AG10803 (cell line): ENCODE measurements around the gene MARS2.
"Not testable (repeated sequence)": the region's sequence is repeated elsewhere in the genome, so short reads cannot be mapped to it uniquely, and the experiment has no call there.

ENCODE experiments used
- DNase-seq: peaks from one replicate; pipeline ENCODE4 v3.0.0; 2010; ENCODE audit warnings: low read depth
- H3K4me3 ChIP-seq: 2 replicates; pipeline ENCODE4 v1.5.1; 2011; ENCODE audit warnings: mild to moderate bottlenecking, low read length, control low read depth
- TF ChIP-seq, protein P1 (sequence below): conservative IDR thresholded peaks from 2 replicates; pipeline ENCODE4 v1.5.1; 2011; ENCODE audit warnings: mild to moderate bottlenecking, low read length, control low read depth, inconsistent platforms

MARS2 gene

DNA sequence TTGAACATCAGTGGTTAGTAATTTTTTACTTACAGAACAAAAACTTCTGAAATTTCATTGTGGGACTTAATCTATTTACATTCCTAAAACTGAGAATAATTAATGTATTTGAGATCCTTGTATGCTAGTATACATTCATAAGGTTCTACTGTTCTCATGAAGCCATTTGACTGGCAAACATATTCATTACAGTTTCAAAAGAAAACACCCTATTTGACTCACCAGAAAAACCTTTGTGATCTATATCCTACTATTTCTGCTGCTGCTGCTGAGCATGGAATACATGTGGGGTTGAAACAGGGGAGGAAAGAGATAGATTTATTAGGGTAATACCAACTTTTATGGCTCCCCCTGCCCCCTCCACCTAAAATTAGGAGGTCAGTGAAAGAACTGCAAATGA is 21.8 kb downstream of the MARS2 start:
- TF ChIP-seq, protein P1, sequence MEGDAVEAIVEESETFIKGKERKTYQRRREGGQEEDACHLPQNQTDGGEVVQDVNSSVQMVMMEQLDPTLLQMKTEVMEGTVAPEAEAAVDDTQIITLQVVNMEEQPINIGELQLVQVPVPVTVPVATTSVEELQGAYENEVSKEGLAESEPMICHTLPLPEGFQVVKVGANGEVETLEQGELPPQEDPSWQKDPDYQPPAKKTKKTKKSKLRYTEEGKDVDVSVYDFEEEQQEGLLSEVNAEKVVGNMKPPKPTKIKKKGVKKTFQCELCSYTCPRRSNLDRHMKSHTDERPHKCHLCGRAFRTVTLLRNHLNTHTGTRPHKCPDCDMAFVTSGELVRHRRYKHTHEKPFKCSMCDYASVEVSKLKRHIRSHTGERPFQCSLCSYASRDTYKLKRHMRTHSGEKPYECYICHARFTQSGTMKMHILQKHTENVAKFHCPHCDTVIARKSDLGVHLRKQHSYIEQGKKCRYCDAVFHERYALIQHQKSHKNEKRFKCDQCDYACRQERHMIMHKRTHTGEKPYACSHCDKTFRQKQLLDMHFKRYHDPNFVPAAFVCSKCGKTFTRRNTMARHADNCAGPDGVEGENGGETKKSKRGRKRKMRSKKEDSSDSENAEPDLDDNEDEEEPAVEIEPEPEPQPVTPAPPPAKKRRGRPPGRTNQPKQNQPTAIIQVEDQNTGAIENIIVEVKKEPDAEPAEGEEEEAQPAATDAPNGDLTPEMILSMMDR: no peak
- H3K4me3 ChIP-seq: no peak overlapping the region
- no peak for DNase-seq

DNA sequence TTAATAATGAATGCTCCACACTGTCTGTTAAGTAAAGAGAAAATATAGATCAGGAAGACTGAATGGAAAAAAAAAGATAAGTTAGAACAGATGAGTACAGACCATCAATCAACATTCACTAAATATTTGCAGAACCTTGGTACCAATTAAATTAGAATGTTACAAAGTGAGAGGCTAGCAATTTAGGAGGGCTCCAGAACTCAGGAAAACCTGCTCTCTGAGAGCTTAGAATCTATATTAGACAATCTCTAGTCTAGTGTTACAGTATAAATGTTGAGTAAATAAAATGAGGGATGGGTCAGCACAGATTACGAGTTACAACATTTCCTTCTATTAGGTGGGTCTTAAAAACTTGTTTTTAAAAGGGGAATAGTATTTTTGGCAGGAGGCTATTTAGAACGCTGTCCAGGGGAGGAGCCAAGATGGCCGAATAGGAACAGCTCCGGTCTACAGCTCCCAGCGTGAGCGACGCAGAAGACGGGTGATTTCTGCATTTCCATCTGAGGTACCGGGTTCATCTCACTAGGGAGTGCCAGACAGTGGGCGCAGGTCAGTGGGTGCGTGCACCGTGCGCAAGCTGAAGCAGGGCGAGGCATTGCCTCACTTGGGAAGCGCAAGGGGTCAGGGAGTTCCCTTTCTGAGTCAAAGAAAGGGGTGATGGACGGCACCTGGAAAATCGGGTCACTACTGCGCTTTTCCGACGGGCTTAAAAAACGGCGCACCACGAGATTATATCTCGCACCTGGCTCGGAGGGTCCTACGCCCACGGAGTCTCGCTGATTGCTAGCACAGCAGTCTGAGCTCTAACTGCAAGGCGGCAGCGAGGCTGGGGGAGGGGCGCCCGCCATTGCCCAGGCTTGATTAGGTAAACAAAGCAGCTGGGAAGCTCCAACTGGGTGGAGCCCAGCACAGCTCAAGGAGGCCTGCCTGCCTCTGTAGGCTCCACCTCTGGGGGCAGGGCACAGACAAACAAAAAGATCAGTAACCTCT is 23.7 kb downstream of the MARS2 start:
- not testable (repeated sequence) for H3K4me3 ChIP-seq, DNase-seq

DNA sequence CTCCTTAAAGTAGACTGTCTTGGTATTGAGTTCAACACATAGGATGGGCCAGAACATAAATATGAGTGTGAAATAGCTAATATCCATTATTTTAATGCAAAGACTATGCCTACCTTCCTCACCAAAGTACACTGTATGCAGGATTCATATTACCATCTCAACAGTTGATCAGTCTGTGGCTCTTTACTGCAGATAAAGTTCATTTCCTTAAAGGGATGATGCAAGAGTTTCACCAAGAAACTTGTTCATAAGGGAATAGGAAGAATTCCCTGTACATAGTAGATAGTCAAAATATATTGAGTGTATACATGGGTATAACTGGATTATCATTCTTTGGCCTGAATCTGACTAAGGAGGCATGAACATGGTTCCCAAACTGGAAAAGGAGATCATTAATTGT is 35.0 kb downstream of the MARS2 start:
- TF ChIP-seq, protein P1: no peak
- no peak for DNase-seq
- H3K4me3 ChIP-seq: no peak overlapping the region
